Activated naive CD4-positive, alpha-beta T cell (primary cell): ENCODE results near the gene HOXD4.

Experiments
- DNase-seq, 4 experiments: peaks; one replicate each; lab custom pipeline; 2025; lab: John Stamatoyannopoulos, UW

HOXD4 gene

DNA sequence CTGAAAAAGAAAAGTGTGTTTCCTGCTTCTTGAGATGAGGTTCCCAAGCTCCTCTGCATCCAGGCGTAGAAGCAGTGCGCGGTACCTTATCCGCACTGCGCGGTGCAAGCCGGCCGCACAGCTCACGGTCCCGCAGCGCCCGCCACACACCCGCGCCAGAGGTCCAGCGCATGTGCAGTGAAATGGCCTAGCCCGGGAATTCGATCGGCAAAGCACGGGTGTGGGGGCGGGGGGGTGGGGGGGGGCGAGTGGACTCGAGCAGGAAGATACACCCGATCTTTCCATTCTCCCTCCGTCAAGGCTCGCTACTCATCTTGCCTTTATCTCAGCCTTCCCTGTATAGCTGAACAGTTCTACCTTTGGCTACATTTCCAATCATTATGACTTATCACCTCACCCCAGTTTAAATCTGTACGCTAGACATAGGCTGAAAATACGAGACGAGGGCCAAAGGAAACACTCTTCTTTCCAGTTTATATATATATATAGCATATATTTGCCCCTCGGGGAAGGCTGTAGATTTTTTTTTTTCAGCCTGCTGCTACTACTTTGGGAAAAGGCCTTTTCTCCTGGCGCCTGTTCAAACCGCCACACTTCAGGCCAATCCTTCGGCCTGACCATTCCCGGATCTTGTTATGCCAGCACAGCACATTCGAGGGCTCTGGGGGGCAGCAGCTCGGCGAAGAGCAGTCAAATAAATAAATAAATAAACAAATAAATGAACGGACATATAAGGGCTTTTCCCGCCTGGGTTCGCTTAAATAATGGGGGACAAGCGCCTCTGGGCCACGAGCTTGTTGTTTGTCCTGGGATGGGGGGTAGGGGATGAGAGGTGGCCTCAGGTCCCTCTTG is 11.5 kb upstream of the HOXD4 start:
- DNase-seq = no peak

DNA sequence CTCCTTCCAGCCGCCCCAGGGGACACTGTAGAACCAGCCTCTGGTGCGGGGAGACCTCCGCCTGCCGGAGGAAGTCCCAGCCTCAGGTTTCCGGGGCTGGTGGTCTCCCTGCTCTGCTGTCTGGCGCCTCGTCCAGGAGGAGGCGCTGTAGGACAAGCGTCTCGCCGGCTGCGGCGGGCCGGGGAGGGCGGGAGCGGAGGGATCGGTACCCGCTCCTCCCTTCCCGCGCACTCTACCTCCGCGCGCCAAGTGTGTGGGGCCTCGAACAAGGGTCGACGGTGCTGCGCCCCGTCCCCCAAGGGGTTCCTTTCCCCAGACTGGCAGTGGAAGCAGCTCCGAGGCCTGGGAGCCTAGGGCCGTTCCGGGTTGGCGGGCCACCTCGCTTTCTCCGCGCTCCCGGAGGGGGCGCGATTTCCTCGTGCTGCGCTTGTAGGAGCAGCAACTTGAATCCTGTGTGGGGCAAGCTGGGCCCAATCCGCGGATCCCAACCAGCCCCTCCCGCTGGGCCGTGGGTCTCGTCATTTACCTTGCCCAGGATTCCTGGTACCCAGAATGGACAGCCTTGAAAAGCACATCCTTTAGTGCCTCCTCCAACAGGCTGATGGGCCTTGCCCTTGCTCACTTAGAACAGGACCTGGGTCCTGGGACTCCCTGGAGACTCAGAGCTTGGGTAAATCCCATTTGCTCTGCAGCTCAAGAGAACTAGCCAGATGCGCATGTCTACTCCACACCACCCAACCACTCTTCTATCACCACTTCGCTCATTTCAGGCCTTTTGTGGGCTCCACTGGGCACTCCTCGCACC is 10.6 kb upstream of the HOXD4 start:
- DNase-seq = peak in 2 of 4 experiments; percentile 22 to 53

DNA sequence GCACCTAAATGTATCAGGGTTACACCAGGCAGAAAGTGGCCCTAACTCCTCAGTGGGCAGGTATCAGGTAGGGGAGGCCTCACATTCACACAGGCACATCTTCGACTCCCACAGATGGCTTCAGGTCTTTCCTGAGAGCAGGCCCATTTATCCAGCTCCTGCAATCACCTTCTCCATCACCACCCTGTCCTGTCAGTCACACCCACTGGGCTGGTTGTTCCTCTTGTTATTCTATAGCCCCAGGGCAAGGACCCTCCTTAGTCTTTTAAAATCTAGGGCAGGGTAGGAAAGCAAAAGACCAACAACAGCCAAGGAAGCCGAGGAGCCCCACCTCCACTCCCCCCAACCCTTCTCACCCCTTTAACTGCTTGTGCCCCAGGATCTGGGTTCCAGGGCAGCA is 9.1 kb upstream of the HOXD4 start:
- no peak for DNase-seq

DNA sequence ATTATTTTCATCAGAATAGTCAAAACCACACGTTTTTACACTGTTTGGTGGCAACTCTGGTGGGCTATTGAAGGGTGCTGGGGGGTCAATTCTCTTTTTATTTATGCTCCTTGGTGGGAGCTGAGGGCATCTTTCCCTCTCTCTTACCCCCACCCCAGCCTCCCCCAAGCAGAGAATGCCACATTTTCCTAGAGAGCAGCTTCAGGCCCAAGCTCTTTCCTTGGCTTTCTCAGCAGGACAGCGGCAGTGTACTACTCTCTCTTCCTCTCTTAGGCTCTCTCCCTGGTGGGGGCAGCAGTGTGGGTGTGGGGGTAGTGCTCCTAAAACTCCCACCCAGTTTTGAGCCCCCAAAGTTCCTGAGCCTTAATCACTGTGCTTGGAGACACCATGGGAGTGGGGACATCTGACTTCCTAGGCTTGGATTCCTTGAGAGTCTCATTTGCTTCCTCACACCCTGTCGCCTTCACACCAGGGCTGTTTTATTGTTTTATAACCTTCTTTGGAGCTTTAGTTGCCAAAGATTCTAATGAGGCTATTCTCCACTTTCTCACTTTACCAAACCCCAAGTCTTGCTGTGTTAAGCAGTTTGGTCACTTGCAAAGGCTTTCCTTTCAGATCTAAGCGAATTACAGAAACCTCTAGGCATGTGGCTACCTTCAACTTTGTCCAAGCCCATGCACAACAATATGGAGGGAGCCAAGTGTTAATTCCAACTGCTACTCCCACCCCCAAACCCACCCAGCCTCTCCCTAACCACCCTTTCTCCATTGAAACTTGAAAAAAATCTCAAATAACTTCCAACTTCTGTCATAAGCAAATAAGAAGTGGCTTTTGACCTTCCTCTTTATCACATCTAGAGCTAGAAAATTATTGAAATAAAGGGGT is 6.0 kb upstream of the HOXD4 start:
- DNase-seq = no peak

DNA sequence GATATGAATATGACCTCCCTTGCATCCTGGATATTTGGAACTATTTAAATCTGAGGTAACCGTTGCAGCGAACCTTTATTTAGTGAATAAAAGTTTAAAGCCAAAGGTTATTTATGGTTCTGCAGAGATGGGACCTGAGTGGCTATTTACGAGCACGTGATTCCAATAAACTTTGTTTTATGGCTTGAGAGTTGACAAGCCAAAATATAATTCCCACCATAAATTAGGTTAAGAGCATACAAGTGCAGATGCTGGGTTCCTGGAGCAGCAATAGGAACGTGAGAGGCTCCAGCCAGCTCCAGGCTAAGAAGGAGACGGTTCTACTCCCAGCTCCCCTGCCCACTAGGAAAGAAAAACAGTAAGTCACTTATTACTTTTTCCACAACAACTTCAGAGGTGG is 5.2 kb upstream of the HOXD4 start:
- no peak for DNase-seq

DNA sequence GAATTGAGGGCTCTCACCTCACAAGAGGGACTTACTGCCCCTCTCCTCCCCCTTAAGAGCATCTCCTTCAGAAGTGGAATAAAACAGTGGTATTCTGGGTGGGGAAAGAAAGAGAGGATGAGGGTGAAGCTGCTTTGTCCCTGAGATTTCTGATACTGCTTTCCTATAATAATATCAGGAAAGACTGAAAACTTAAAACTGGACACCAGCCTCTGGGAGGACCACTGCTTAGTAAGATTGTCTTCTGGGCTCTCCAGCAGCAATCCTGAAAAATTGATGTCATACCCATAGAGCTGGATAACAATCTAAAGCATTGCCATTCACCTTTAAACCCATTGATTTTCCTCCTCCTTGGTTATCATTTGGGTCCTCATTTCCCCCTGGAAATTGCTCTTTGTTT is 4.7 kb upstream of the HOXD4 start:
- DNase-seq = no peak

DNA sequence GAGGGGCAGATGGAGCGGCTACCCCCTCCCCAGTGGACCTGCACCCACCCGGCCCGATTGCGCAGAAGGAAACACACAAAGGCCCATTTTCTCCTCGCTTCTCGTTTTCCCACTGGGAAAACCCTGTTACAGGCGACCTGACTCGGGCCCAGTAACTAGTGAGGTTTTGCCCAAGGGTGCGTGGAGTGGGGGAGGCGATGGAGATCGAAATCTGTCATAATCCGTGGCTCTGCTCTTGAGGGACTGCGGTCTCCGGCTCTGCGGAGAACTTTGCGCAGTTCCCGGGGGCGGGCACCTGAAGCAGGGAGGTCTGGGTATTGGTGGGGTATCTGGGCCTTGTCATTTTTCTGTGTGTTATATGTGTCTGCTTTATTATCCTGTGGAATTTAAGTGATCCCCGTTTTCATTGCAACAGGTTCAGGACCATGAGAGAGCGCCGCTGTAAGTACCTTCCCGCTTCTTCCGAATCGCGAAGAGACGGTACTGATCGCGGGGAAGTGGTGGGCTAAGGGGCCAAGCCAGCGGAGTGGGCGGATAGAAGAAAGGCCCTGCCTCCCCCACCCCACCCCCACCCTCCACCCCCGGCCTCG is 4.0 kb upstream of the HOXD4 start:
- DNase-seq = no peak

DNA sequence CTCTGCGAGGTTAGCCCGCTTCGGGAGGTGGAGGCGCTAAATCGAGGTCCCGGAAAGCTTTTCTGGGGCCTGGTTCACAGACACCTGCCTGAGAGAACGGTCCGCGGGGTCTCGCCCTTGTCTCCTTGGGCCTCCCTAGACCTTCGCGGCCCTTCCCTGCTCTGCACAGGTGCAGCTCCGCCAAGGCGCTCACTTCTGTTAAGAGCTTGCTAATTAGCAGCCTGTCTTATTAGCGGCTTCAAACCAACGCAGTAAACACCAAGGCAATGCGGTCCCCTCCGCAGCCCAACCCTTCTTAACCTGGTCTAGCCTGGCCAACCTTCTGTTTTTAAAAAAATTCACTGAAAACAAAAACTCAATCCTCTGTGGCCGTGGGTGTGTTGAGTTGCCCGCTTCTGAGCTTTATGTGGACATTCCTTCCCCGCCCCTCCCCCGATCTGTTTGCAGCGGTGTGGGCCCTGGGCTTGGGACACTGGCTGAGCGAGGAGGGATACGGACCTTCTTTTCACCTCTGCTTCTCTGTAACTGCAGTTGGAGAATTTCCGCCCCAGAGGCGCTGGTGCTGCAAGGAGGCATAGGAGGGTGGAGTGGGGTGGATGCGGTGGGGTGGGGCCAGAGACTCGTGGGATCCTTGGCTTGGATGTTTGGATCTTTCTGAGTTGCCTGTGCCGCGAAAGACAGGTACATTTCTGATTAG is 3.4 kb upstream of the HOXD4 start:
- no peak for DNase-seq

DNA sequence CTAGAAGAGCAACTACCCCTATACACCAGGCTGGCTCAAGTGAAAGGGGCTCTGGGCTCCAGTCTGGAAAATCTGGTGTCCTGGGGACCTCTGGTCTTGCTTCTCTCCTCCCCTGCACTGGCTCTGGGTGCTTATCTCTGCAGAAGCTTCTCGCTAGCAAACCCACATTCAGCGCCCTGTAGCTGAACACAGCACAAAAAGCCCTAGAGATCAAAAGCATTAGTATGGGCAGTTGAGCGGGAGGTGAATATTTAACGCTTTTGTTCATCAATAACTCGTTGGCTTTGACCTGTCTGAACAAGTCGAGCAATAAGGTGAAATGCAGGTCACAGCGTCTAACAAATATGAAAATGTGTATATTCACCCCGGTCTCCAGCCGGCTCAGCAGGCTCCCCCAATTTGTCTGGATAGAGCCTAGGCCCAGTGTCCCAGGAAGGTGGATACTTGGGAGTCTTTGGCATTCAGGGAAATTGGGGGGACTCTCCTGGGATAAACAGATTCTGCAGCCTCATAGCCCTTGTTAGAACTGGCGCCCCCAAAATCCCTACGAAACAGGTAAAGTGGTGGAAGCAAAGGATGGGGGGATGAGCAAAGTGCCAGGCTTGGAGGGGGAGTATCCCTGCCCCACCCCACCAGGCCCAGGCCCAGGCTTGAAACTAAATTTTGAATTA is 2.5 kb upstream of the HOXD4 start:
- DNase-seq = no peak

DNA sequence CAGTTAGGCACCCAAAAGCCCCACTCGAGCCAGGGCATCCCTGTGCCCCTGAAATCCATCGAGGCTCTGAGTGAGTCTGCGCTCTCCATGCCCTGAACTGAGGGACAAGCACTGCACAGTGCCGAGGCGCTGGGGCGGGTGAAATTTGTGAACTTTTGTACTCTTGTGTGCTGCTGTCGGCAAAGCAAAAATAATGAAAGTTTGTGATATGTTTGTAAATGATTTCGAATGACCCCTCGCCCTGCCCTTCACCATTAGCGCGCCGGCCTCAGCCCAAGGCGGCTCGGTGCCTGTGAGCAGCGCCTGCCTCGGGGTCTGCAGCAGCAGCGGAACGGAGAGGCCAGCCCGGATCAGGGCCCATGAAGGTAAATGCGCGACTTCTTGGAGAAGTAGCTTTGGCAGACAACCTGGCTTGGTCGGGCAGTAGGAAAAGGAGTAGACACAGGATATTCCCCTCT is 1.8 kb upstream of the HOXD4 start:
- no peak for DNase-seq

DNA sequence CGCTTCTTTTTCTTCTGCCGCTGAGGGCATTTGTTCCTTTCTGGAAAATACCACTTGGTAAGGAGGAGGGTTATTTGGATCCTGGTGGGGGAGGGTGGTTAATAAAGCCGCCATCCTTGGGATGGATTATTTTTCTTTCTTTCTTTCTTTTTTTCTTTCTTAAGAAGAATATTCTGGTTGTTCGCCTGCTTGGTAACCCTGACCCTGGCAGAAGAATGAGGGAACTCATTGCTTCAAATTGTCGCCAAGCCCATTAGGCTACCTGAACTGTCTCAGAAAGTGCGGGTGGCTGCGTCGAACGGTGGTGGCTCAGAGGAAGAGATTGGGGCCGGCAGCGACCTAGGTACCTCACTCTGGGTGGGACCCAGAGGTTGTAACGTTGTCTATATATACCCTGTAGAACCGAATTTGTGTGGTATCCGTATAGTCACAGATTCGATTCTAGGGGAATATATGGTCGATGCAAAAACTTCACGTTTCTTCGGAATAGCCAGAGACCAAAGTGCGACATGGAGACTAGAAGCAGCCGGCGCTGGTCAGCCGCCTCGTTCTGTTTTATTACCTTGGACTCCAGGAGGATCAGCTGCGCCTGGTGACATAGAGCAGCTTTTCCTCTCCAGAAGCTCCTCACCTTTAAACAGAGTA is 1.3 kb upstream of the HOXD4 start:
- no peak for DNase-seq

DNA sequence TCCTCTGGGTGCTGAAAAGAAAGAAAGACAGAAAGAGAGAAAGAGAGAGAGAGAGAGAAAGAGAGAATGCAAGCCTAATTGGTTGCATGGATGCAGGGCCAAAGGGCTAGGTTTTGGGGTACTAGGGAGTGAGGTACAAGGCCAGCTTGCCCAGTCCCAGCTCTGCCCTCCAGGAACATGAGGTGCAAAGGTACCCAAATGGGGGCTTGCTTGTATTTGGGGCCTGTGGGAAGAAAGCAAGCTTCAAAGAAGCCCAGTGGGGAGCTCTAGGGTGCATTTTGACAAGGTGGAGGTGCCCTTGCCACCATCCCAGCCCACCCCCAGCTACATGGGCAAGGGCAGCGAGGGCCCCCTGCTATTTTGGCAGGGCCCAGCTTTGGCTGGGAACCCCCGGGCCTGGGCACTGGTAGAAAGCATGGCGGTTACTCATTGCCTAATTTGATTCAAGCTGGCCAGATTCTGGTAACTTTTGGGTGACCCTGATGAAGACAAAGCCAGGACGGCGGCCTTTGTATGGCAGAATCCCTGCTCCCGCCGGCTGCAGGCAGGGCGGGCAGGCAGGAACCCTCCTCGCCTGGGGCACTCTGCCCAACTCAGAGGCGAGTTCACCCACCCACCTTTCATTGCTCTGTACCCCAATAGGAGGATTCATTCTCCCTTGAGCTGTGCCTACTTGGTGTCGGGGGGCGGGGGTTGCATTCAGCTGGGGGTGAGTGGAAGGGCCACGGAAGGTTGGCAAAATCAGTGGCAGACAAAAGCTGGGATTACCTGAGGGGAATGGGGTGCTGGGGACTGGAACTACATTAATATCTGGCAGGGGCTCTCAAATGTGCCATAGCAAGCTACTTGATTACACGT is 537 bp upstream of the HOXD4 start:
- no peak for DNase-seq

DNA sequence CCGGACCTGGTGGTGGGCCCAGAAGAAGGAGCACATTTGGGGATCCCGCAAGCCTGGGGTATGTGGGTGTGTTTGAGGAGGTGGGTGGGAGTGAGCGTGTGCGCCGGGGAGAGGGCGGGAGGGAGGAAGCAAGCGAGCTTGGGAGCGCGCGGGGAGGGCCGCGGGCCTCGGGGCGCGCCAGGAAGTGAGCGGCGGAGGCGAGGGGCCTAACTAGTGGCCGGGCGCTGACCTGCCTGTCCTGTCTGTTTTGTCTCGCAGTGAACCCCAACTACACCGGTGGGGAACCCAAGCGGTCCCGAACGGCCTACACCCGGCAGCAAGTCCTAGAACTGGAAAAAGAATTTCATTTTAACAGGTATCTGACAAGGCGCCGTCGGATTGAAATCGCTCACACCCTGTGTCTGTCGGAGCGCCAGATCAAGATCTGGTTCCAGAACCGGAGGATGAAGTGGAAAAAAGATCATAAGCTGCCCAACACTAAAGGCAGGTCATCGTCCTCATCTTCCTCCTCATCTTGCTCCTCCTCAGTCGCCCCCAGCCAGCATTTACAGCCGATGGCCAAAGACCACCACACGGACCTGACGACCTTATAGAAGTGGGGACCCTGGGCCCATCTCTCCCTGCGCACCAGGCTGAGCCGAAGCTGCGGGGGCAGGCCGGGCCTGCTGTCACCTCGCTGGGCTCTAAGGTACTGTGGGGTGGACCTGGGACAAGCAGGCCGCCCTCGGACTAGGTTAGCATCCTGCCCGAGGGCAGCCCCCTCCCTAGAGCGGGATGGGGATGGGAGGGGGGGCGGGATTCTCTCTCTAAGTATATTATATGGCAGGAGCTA is 1.2 kb downstream of the HOXD4 start:
- no peak for DNase-seq

DNA sequence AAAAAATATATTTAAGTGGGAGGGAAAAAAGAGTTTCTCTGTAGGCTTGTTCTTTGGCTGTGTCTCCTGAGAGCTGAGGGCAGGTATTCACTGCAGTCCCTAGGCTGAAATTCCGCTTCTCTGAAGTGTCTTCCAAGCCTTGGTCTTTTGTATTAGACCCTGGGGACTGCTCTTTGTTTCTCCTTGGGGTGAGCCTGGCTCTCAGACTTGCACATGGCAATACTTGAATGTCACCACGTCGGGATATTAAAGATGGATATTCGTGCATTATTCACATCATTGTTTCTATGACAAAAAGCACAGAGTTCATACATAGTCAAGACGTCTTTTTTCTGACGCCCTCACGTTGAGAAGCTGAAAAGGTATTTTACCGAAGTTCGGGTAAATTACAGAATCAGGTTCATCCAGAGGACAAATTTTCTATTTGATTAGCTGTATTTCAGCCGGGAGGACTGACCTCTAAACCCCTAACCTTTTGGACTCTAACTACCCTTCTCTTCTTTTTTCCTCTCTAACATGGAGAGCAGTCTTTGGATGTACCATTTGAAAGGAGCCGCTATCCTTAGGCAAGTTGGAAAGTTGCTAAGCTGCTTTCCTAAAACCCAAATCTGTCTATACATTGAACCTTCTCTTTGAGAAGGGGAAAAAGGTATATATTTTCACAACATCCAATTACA is 3.4 kb downstream of the HOXD4 start:
- no peak for DNase-seq

DNA sequence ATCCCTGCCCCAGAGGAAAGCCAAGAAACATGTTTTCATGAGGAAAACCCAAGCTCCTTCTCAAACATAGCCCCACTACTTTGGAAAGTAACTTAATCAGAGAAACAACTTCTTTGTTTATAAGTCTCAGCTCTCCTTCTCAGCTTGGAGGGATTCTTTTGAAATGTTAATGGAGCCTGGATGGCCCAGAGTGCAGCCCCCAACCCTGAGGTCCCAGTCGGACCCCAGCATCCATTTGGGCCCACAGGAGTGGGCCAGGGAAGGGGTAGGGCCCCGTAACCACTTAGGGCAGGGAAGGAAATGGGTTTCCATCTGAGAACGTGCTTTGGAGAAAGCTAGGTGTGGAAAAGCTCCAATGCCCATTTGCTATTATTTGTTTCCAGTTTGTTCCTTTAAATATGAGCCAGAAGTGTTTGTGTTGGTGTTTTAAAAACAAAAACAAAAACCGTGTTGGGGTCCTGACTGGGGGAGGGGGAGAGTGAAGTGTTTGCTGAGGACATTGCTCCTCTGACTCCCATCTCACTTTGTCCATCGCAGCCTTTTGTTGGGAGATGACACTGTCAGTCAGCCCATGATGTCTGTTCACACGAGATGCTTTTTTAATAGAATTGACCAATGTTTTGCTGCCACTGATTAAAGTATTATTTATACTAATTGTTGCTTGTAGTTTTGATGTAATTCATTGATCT is 4.2 kb downstream of the HOXD4 start:
- no peak for DNase-seq

DNA sequence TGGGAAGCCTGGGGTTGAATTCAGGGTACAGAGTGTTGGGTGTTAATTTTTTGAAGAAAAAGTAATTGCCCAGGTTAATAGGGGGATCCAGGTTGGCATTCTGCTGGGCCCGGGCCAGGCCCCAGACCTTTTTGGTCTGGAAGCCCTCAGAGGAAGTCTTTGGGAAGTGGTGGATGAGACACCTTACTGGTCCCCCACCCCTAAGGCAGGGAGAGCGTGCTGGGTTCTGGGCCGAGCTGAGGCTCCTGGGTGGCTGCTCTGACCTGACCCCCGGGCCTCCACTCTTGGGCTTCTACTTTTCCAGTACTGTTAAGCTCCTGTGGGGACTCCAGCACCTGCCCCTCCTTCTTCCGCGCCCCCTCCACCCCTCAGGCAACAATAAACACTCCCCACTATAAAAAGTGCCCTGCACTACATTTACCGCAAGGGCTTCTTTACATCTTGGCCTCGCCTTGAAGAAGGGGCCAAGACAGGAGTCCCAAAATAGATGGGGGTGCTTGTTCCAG is 5.0 kb downstream of the HOXD4 start:
- DNase-seq = no peak
